Measurements from ENCODE around the gene MTERF4. TPM values are rescaled to one million over a fixed set of nuclear protein-coding genes. Genes with fewer than 3 reads are reported as not detected.

Gene MTERF4
- polyA plus RNA-seq, 3 donors = 15.5 to 37.4 (median 17.8) TPM

- no peak overlapping the region for H3K4me2 ChIP-seq (replicated peaks; ENCODE audit: extremely low read depth, low read length, poor library complexity, severe bottlenecking)
- peaks cover 3 to 11% of the 10 kb centered on the region in 2 donors for H3K36me3 ChIP-seq (replicated peaks in 1 of 2; ENCODE audit: control insufficient read depth in 1 of 2, insufficient read depth in 2 of 2, low read length in 2 of 2)
- Mint-ChIP-seq H3K36me3 (peaks cover 13 to 32% of the 10 kb centered on the region in 2 donors), H3K27me3 (ENCODE audit: low read depth in 3 of 3) (no peaks in the 10 kb centered on the region), H3K4me3 (no peak overlapping the region), H3K4me1 (peaks cover 8% of the 10 kb centered on the region), H3K9me3 (no peaks in the 10 kb centered on the region), H3K27ac (peak overlapping the region in 1 of 7 donors; percentile 69)
- H3K27ac ChIP-seq (ENCODE audit: low read depth in 1 of 2, low read length in 2 of 2) = no peak overlapping the region
- DNase-seq = no peak
- H3K9me3 ChIP-seq (replicated peaks in 1 of 2; ENCODE audit: control insufficient read depth in 1 of 2, insufficient read depth in 1 of 2, low read length in 2 of 2) = no peaks in the 10 kb centered on the region
- H3K27me3 ChIP-seq (ENCODE audit: control insufficient read depth in 2 of 2, insufficient read depth in 2 of 2, low read length in 2 of 2) = no peaks in the 10 kb centered on the region
- no peaks in the 10 kb centered on the region for H4K20me1 ChIP-seq (ENCODE audit: insufficient read depth, low read length)
- intact Hi-C loops (cut with micrococcal nuclease) = no loop called here
- H3K4me1 ChIP-seq (ENCODE audit: control insufficient read depth in 1 of 2, insufficient read depth in 2 of 2, low read length in 2 of 2) = no peaks in the 10 kb centered on the region
- no peak overlapping the region for H3K9ac ChIP-seq (ENCODE audit: insufficient read depth, low read length, poor library complexity, severe bottlenecking)
- 87% methylated on average over 8 of the region's 8 CpGs for WGBS (ENCODE audit: insufficient coverage)
- TF ChIP-seq CTCF (IDR thresholded peaks at IDR 0.05) = no peak
- no peak overlapping the region for H2AFZ ChIP-seq (ENCODE audit: insufficient read depth, low read depth, low read length, poor library complexity, severe bottlenecking)
- no peak overlapping the region for H3K4me3 ChIP-seq (replicated peaks in 1 of 3; ENCODE audit: low read depth in 2 of 3, low read length in 3 of 3)
- no peaks in the 10 kb centered on the region for H3K79me2 ChIP-seq (ENCODE audit: insufficient read depth, low read length)
These were observed 26.2 kb upstream of the MTERF4 start for GRCh38 chr2:241128266-241128665.

GRCh38 chr2:241126771-241127202, 24.7 kb upstream of the MTERF4 start:
- no peaks in the 10 kb centered on the region for H3K4me1 ChIP-seq (ENCODE audit: control insufficient read depth in 1 of 2, insufficient read depth in 2 of 2, low read length in 2 of 2)

More at GRCh38 chr2:241126771-241127202, 24.7 kb upstream of the MTERF4 start:
- Mint-ChIP-seq H3K27me3 (ENCODE audit: low read depth in 3 of 3) (peaks cover 0 to 1% (median 0%) of the 10 kb centered on the region in 3 donors), H3K4me1 (peaks cover 8% of the 10 kb centered on the region), H3K27ac (no peak overlapping the region), H3K4me3 (no peak overlapping the region), H3K9me3 (no peaks in the 10 kb centered on the region), H3K36me3 (peaks cover 16 to 35% of the 10 kb centered on the region in 2 donors)
- no peak for TF ChIP-seq CTCF (IDR thresholded peaks at IDR 0.05)
- H3K27ac ChIP-seq (ENCODE audit: low read depth in 1 of 2, low read length in 2 of 2) = no peak overlapping the region
- H3K4me3 ChIP-seq (replicated peaks in 1 of 3; ENCODE audit: low read depth in 2 of 3, low read length in 3 of 3) = no peak overlapping the region
- no peak overlapping the region for H3K4me2 ChIP-seq (replicated peaks; ENCODE audit: extremely low read depth, low read length, poor library complexity, severe bottlenecking)
- H3K9me3 ChIP-seq (replicated peaks in 1 of 2; ENCODE audit: control insufficient read depth in 1 of 2, insufficient read depth in 1 of 2, low read length in 2 of 2) = no peaks in the 10 kb centered on the region
- no peak overlapping the region for H3K9ac ChIP-seq (ENCODE audit: insufficient read depth, low read length, poor library complexity, severe bottlenecking)
- no peak overlapping the region for H2AFZ ChIP-seq (ENCODE audit: insufficient read depth, low read depth, low read length, poor library complexity, severe bottlenecking)
- no peaks in the 10 kb centered on the region for H3K27me3 ChIP-seq (ENCODE audit: control insufficient read depth in 2 of 2, insufficient read depth in 2 of 2, low read length in 2 of 2)
- intact Hi-C loops (cut with micrococcal nuclease) = no loop called here
- no peaks in the 10 kb centered on the region for H4K20me1 ChIP-seq (ENCODE audit: insufficient read depth, low read length)
- no peak for DNase-seq
- 96% methylated on average over 17 of the region's 18 CpGs for WGBS (ENCODE audit: insufficient coverage)
- H3K36me3 ChIP-seq (replicated peaks in 1 of 2; ENCODE audit: control insufficient read depth in 1 of 2, insufficient read depth in 2 of 2, low read length in 2 of 2) = peaks cover 6 to 14% of the 10 kb centered on the region in 2 donors
- no peaks in the 10 kb centered on the region for H3K79me2 ChIP-seq (ENCODE audit: insufficient read depth, low read length)
